Caco-2 (cell line): ENCODE measurements around the gene OSMR. TPM values are rescaled to one million over a fixed set of nuclear protein-coding genes. Genes with fewer than 3 reads are reported as not detected.

Experiments used
- BruUV-seq: library from RNA; stranded (reverse); fragments of 400-500 nt; replicated peaks from 2 replicates; lab custom pipeline; 2021; lab: Mats Ljungman, UMichigan
- CTCF ChIA-PET: fragments of 300-600 bp; sonication (Branson Sonifier 250); formaldehyde crosslinking; loops from one replicate; lab custom pipeline; 2022; ENCODE audit warnings: antibody characterized with exemption; lab: Charles Lee
- POLR2A ChIA-PET: fragments of 300-600 bp; sonication (Branson Sonifier 250); formaldehyde crosslinking; loops from one replicate; lab custom pipeline; 2022; ENCODE audit warnings: antibody characterized with exemption; lab: Charles Lee
- DNase-seq, 2 experiments: peaks; one replicate each; pipeline versions ENCODE4 v3.0.0 to v3.0.0-alpha.2; 2020 to 2022
- H3K27me3 ChIP-seq: replicated peaks from 2 replicates; pipeline ENCODE4 v1.6.0; 2011; ENCODE audit warnings: low read length; ENCODE audit not compliant: control insufficient read depth, insufficient read depth
- H3K36me3 ChIP-seq: 2 replicates; pipeline ENCODE4 v1.5.1; 2011; ENCODE audit warnings: low read length; ENCODE audit not compliant: control insufficient read depth, insufficient read depth
- H3K4me1 ChIP-seq: fragments of 250-450 bp; sonication (Bioruptor Pico); 2 replicates; pipeline ENCODE4 v1.5.1; 2020; ENCODE audit warnings: mild to moderate bottlenecking
- H3K4me3 ChIP-seq: 2 replicates; pipeline ENCODE4 v1.5.1; 2011; ENCODE audit warnings: low read depth, mild to moderate bottlenecking, control low read depth, low read length
- H3K9me3 ChIP-seq: fragments of 250-450 bp; sonication (Bioruptor Pico); 2 replicates; pipeline ENCODE4 v1.5.1; 2020; ENCODE audit warnings: mild to moderate bottlenecking, moderate library complexity
- H3K27ac Mint-ChIP-seq: one replicate; pipeline ENCODE4 v1.8.0; 2022; ENCODE audit warnings: mixed read lengths; ENCODE audit not compliant: unreplicated experiment
- H3K27me3 Mint-ChIP-seq: one replicate; pipeline ENCODE4 v1.8.0; 2022; ENCODE audit warnings: mixed read lengths; ENCODE audit not compliant: insufficient read depth, unreplicated experiment
- H3K36me3 Mint-ChIP-seq: one replicate; pipeline ENCODE4 v1.8.0; 2022; ENCODE audit warnings: mild to moderate bottlenecking, mixed read lengths; ENCODE audit not compliant: insufficient read depth, unreplicated experiment
- H3K4me1 Mint-ChIP-seq: one replicate; pipeline ENCODE4 v1.8.0; 2022; ENCODE audit warnings: low read depth, mixed read lengths; ENCODE audit not compliant: unreplicated experiment
- H3K4me3 Mint-ChIP-seq: one replicate; pipeline ENCODE4 v1.8.0; 2022; ENCODE audit warnings: mild to moderate bottlenecking, moderate library complexity, mixed read lengths; ENCODE audit not compliant: unreplicated experiment
- H3K9me3 Mint-ChIP-seq: one replicate; pipeline ENCODE4 v1.8.0; 2022; ENCODE audit warnings: mixed read lengths; ENCODE audit not compliant: unreplicated experiment
- intact Hi-C: fragments of 100-400 bp; cut with micrococcal nuclease; formaldehyde crosslinking; loops from one replicate; pipeline ENCODE4 v1.10.0; 2022; ENCODE audit not compliant: unreplicated experiment
- total RNA-seq: library from RNA; stranded (reverse); gene quantifications from 2 replicates; pipeline ENCODE4 v1.2.3, GENCODE V29; 2022
- TF ChIP-seq, protein P1 (sequence below), 2 experiments: fragments of 200-600 bp in 1 of 2; IDR thresholded peaks; 1 replicate in 1 of 2; 2 replicates in 1 of 2; pipeline versions ENCODE4 v1.5.1 to v1.8.0; 2011 to 2022; ENCODE audit warnings: antibody characterized with exemption in 1 of 2, control low read depth in 1 of 2, inconsistent platforms in 1 of 2, low read depth in 1 of 2, low read length in 1 of 2, mild to moderate bottlenecking in 1 of 2, moderate library complexity in 1 of 2; ENCODE audit not compliant: insufficient read depth in 1 of 2, severe bottlenecking in 1 of 2, unreplicated experiment in 1 of 2

Gene OSMR
- total RNA-seq, 1 experiment from 2014 or later, result 0.11 TPM

DNA sequence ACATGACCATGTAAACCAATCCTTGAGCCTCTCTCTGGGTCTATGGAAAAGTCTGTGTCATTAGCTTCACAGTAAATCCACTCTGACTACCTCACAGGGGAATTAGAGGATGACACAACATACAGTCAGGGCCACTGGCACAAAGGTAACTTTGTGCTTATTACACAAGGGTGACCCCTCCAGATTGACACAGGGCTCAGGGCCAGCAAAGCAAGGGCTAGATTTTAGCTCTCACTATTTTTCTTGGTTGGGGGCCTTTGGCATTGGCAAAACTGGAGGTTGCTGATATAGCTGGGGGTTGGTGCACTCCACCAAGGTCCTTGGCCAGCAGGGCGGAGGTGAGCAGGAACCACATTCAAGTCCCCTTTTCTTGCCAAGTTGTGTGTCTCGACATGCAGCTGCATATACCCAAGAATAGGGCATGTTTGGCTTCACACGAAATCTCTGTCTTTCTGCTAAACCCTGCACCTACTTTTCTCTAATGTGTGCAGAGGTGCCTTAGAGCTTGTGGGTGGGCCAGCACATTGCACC, 15.2 kb upstream of the OSMR start:
- no peaks in the 10 kb centered on the region for H3K4me1 ChIP-seq
- no peaks in the 10 kb centered on the region for H3K27me3 ChIP-seq
- no peaks in the 10 kb centered on the region for H3K9me3 ChIP-seq
- no peak overlapping the region for H3K4me3 ChIP-seq
- H3K27me3 Mint-ChIP-seq, result peaks cover 6% of the 10 kb centered on the region
- POLR2A ChIA-PET, result no interaction called here
- H3K9me3 Mint-ChIP-seq, result no peaks in the 10 kb centered on the region
- TF ChIP-seq, protein P1, sequence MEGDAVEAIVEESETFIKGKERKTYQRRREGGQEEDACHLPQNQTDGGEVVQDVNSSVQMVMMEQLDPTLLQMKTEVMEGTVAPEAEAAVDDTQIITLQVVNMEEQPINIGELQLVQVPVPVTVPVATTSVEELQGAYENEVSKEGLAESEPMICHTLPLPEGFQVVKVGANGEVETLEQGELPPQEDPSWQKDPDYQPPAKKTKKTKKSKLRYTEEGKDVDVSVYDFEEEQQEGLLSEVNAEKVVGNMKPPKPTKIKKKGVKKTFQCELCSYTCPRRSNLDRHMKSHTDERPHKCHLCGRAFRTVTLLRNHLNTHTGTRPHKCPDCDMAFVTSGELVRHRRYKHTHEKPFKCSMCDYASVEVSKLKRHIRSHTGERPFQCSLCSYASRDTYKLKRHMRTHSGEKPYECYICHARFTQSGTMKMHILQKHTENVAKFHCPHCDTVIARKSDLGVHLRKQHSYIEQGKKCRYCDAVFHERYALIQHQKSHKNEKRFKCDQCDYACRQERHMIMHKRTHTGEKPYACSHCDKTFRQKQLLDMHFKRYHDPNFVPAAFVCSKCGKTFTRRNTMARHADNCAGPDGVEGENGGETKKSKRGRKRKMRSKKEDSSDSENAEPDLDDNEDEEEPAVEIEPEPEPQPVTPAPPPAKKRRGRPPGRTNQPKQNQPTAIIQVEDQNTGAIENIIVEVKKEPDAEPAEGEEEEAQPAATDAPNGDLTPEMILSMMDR (IDR thresholded peaks at IDR 0.05; ENCODE audit: insufficient read depth in 1 of 2, low read depth in 1 of 2, low read length in 1 of 2, severe bottlenecking in 1 of 2, unreplicated experiment in 1 of 2), result no peak
- H3K4me1 Mint-ChIP-seq, result peaks cover 9% of the 10 kb centered on the region
- no peaks in the 10 kb centered on the region for H3K36me3 ChIP-seq
- no TSS peak for BruUV-seq
- CTCF ChIA-PET, result no interaction called here
- H3K27ac Mint-ChIP-seq, result no peak overlapping the region
- H3K36me3 Mint-ChIP-seq, result no peaks in the 10 kb centered on the region
- intact Hi-C loops, result loop anchor here (1.0 kb wide), 1 partner anchor 92 kb away; no protein-coding TSS in a partner anchor
- H3K4me3 Mint-ChIP-seq, result no peak overlapping the region
- no peak for DNase-seq

DNA sequence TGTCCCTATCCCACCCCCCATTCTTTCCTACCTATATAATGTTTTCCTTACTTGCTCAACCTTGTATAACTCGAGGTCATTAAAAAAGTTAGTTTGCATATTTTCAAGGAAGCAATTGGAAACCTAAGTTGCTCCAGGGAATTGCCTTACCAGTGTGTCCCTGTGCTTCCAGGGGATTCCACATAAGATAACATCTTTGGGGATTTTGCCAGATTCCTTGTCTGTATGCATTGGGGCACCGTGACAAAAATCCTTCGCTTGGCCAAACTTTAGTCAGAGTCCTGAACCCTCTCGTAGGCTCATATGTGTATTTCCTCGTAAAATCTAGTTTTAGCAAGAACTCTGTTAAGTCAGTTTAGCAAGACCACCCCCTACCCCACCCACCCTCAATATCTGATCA, 14.7 kb upstream of the OSMR start:
- Mint-ChIP-seq H3K4me1 (peaks cover 9% of the 10 kb centered on the region), H3K36me3 (no peaks in the 10 kb centered on the region), H3K27ac (no peak overlapping the region), H3K9me3 (no peaks in the 10 kb centered on the region), H3K4me3 (no peak overlapping the region), H3K27me3 (peaks cover 6% of the 10 kb centered on the region)
- CTCF ChIA-PET, result no interaction called here
- BruUV-seq, result no TSS peak
- intact Hi-C loops, result loop anchor here (1.0 kb wide), 1 partner anchor 91 kb away; no protein-coding TSS in a partner anchor
- no peaks in the 10 kb centered on the region for H3K36me3 ChIP-seq
- no peaks in the 10 kb centered on the region for H3K27me3 ChIP-seq
- no peaks in the 10 kb centered on the region for H3K4me1 ChIP-seq
- no peak for DNase-seq
- H3K4me3 ChIP-seq, result no peak overlapping the region
- no peaks in the 10 kb centered on the region for H3K9me3 ChIP-seq
- POLR2A ChIA-PET, result no interaction called here
- TF ChIP-seq, protein P1 (IDR thresholded peaks at IDR 0.05; ENCODE audit: insufficient read depth in 1 of 2, low read depth in 1 of 2, low read length in 1 of 2, severe bottlenecking in 1 of 2, unreplicated experiment in 1 of 2), result no peak

DNA sequence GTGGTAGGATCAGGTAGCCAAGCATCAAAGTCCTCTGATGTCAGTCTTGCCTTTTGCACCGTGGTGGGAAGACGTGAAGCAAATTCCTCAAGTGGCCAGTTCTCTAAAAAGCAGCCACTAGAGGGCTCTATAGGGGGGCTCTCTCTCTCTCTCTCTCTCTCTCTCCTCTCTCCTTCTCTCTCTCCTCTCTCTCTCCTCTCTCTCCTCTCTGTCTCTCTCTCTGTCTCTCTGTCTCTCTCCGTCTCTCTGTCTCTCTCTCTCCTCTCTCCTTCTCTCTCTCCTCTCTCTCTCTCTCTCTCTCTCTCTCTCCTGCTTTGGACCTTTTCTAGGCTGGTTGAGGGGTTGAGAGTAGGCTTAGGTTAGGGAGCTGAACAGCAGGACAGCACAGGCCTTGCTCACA, 13.9 kb upstream of the OSMR start:
- H3K27me3 ChIP-seq, result no peaks in the 10 kb centered on the region
- Mint-ChIP-seq H3K27me3 (peaks cover 4% of the 10 kb centered on the region), H3K9me3 (no peaks in the 10 kb centered on the region), H3K4me1 (peaks cover 9% of the 10 kb centered on the region), H3K4me3 (no peak overlapping the region), H3K27ac (no peak overlapping the region), H3K36me3 (no peaks in the 10 kb centered on the region)
- intact Hi-C loops, result loop anchor here (1.0 kb wide), 1 partner anchor 90 kb away; no protein-coding TSS in a partner anchor
- H3K36me3 ChIP-seq, result no peaks in the 10 kb centered on the region
- BruUV-seq, result no TSS peak
- H3K4me1 ChIP-seq, result no peaks in the 10 kb centered on the region
- H3K9me3 ChIP-seq, result no peaks in the 10 kb centered on the region
- no peak overlapping the region for H3K4me3 ChIP-seq
- ChIA-PET CTCF (interaction anchor here (1.7 kb wide), 1 partner anchor 390 kb away, joined by 4 read pairs; no protein-coding TSS in a partner anchor), POLR2A (no interaction called here)
- DNase-seq, result peak in 1 of 2 experiments; percentile 39
- TF ChIP-seq, protein P1 (IDR thresholded peaks at IDR 0.05; ENCODE audit: insufficient read depth in 1 of 2, low read depth in 1 of 2, low read length in 1 of 2, severe bottlenecking in 1 of 2, unreplicated experiment in 1 of 2), result peak; percentile 44 to 55
